Fibroblast of villous mesenchyme (primary cell): ENCODE data around the gene PTDSS2. TPM values are rescaled to one million over a fixed set of nuclear protein-coding genes. Genes with fewer than 3 reads are reported as not detected.
A peak's percentile ranks its signal among the peaks of the same experiment; 100 is the strongest.

Experiments used
- DNase-seq: peaks from one replicate; pipeline ENCODE4 v3.0.0-alpha.2; 2010; ENCODE audit warnings: low read depth
- H3K4me3 ChIP-seq: 2 replicates; pipeline ENCODE4 v1.5.1; 2011; ENCODE audit warnings: low read depth, mild to moderate bottlenecking, low read length
- CTCF ChIP-seq: IDR thresholded peaks from 2 replicates; pipeline ENCODE4 v1.5.1; 2012; ENCODE audit warnings: low read depth, mild to moderate bottlenecking, low read length; ENCODE audit not compliant: insufficient read depth
- total RNA-seq: library from RNA; depleted of rRNA; stranded (reverse); fragments of >200 nt; gene quantifications from 2 replicates; pipeline ENCODE4 v1.2.3, GENCODE V29; 2012

The PTDSS2 gene
- total RNA-seq, 1 donor = 31.5 TPM

- TF ChIP-seq CTCF = no peak
- H3K4me3 ChIP-seq = no peak overlapping the region
- DNase-seq = no peak
Observed at GRCh38 chr11:468036-468435, 18.0 kb downstream of the PTDSS2 start.

- TF ChIP-seq CTCF = no peak
- H3K4me3 ChIP-seq = no peak overlapping the region
- DNase-seq = no peak
Observed at GRCh38 chr11:468493-468892, 18.4 kb downstream of the PTDSS2 start.

- peak overlapping the region; percentile 42 for H3K4me3 ChIP-seq
- peak; percentile 14 for DNase-seq
Observed at GRCh38 chr11:469026-469683, 19.1 kb downstream of the PTDSS2 start.

- H3K4me3 ChIP-seq = peak overlapping the region; percentile 42
- TF ChIP-seq CTCF = peak; percentile 28
- DNase-seq = peak; percentile 94
Observed at GRCh38 chr11:469684-470560, 19.8 kb downstream of the PTDSS2 start.

GRCh38 chr11:471468-472145 is 21.5 kb downstream of the PTDSS2 start:
- TF ChIP-seq CTCF = no peak
- DNase-seq = no peak
- no peak overlapping the region for H3K4me3 ChIP-seq

GRCh38 chr11:472272-472671 is 22.2 kb downstream of the PTDSS2 start:
- no peak for DNase-seq
- no peak for TF ChIP-seq CTCF
- H3K4me3 ChIP-seq = no peak overlapping the region

GRCh38 chr11:472816-473215 is 22.7 kb downstream of the PTDSS2 start:
- no peak overlapping the region for H3K4me3 ChIP-seq
- TF ChIP-seq CTCF = no peak
- DNase-seq = no peak
